Epidermal melanocyte (primary cell): ENCODE results near the gene HOXA3.
A peak's percentile ranks its signal among the peaks of the same experiment; 100 is the strongest.

ENCODE experiments used
- DNase-seq: peaks from one replicate; pipeline ENCODE4 v3.0.0; 2011; ENCODE audit warnings: low spot score; ENCODE audit not compliant: insufficient read length

The HOXA3 gene

DNA sequence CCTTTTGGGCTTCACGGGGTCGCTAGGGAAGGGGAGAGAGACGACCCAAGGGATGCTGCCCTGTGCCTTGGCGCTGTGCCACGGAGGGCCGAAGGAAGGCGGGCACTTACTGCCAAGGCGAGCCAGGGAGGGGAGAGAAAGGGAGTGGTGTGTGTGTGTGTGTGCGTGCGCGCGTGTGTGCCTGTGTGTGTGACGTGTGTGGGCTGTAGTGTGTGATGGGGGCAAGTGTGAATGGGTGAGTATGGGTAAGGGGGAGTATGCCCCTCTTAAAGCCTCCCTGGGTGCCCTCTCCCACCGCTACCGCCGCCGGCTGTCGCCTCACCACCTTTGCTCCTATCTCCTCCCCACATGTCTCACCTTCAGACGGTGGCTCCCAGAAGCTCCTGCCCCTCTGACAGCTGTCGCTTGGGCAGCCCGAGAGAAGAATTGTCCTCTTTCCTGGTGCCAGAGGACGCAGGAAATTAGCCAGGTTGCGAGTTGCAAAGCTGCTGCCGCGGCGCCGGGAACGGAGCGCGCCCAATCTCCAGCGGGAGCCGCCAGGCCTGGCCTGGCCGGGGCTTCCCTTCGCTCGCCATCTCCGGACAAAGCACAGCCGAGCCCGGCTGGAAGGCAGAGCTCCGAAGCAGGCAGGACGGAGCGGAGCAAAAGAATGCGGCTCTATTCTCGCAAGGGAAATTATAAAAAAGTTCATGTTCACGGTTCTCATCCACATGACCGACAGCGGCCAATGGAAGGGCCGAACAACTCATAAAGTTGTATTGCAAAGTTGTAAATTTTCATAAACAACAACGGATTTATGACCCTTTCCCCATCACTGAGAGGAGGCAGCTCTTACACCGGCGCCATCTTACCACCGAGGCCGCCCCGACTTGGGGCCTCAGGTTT is at the start of gene HOXA3:
Gene HOXA3, minus strand, starts transcription at position 653 of the 885 bp plus-strand sequence. CDS start 41,943 bp downstream, outside the sequence.
- peak; percentile 87 for DNase-seq

DNA sequence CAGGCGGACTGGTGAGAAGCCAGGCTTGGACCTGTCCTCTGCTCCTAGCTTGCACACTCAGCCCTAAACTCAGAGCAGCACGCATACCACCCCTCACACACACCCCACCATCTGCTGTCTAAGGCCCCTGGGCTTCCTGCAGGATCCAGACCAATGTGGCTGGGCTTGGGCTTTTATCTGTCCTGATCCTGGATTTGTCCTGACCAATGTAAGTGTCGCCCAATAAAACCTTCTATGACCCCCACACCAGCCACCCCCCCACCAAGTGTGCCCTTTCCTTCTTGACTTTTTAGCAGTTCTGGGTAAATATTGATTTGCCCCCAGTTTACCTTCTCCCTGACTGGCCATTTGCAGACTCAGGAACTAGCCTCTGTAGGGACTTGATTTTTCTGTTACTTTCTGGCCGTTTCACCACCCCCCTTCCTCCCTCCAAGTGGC is 49.2 kb upstream of the HOXA3 start:
- no peak for DNase-seq

DNA sequence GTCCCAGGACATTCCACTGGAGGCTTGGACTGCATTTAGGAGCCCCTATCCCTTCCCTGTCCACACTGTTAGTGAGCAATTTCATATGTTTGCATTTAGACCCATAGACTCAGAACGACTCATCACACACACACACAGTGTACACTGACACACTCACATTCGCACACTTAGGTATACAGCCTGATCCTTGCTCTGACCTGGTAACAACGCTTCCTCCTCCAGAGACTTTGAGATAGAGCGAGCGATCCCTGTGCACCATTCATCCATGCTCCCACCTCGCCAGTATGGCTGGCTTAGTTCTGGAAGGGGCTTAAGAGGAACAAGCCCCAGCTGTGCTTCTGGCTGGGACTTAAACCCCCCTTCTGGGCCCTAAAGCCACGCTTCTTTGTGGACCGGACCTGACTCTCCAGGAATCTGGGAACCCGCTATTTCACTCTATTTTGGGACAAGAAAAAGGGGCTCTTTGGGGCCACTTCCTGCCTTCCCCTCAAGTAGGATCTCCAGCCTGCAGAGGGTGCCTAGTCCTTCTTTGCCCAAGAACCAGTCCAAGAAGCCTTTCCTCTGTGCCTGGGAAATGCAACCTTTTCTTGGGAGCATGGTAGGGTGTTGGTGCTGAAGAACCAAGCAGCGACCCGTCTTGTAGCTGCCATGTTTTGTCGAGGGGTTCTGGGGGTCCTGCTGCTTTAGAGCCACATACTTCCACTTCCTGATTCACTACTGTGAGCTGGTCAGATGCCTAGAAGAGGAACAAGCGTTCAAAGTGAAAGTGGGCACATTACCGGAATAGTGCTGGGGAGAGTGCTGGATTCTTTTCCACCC is 48.6 kb upstream of the HOXA3 start:
- DNase-seq, result no peak

DNA sequence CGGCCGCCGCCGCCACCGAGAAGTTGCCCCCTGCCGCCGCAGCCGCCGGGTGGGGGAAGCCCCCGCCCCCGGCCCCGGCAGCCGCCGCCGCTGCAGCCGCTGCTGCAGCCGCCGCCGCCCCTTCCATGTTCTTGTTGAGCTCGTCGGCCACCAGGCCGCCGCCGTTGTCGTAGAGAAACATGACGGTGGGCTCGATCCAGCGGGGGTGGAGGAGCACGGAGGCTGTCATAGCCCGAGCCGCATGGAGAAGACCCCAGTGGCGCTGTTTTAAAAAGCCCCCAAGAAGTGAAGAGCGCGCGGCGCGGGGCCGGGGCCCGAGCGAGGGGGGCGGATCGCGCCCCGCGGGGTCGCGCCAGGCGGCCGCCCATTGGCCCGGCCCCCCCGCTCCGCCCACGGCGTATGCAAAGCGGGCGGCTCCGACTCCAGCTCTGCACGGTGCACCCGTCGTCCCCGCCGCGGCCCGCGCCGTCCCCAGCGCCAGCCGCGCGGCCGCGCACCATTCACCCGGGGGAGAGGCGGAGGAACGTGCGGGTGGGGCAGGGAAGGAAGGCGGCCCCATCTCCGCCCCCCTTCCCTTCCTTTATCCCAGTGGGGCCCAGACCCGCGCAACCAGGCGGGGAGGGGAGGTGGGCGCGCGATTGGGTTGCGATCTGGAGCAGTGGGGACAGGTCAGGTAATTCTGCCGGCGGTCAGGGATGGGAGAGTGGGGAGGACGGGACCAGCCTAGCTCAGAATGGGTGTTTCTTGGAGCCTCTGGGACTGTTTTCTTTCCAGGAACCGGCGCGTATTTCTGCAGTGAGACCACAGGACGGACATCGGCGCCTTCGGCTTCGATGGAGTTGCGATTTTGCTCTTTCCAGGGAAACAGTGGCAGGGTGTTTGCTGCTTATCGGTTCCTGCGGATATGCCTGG is 47.7 kb upstream of the HOXA3 start, which contains the start of gene HOXA13:
Gene HOXA13, minus strand, starts transcription at position 243 of the 912 bp plus-strand sequence. Its CDS starts 14 bp downstream, at position 229.
- no peak for DNase-seq

DNA sequence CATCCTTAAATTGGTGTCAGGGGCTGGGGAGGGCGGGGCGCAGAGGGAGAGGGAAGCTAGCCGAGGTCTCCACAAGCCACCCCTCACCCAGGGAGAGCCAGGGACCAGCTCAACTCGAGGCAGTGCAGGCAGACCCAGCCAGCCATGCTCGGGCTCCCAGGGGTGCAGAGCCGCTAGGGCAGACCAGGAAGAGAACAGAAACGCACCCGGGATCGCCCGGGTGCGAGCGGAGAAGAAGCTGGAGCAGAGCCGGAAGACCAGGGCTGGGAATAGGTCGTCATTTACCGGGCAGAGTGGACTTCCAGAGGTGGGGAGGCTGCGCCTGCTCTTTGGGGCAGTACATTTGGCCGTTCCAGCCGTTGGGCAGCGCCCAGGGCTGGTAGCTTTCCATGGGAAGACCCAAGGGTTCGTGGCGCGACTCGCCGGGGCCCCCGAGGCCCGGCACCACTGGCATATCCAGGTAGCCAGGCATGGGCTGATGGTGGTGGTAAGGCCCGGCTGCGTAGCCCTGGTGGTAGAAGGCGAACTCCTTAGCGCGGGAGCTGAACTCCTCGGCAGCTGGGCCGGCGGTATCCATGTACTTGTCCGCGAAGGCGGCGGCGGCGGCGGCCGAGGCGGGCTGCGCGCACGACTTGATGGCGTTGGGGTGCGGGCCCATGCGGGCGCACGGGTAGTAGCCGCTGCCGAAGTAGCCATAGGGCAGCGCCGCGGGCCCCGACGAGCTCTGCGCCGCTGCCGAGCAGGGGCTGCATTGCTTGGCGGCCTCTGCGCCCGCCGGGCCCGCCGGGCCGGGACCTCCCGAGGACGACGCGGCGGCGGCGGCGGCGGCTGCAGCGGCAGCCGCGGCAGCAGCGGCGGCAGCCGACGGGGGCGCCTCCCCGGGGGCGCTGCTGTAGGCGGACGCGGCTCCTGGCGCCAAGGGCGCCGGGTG is 46.8 kb upstream of the HOXA3 start:
- no peak for DNase-seq

DNA sequence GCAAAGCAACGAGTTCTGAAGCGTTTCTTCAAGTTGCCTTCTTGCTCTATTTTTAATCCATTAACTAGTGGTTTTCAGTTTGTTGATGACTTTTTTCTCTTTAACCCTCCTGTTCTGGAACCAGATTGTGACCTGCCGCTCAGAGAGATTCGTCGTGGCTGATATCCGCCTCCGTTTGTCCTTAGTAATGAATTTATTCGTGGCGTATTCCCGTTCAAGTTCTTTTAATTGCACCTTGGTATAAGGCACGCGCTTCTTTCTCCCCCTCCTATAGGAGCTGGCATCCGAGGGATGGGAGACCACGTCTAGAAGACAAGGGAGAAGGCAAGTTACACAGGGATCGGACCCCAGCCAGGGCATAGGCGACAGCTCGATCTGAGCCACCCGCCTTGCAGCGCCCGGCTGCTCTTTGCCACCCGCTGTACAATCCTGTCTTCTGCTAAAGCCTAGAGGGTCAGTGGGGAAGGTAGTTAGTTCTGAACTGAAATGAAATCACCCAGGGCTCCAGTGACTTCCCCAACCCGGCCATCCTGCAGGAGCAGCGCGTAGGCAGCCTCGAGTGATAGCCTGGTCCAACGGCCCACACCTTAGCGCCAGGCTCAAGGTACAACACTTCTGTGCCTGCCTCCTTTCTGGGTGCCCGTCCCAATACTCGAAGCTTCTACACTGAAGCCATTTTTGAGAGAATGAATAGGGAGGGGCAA is 45.9 kb upstream of the HOXA3 start:
- no peak for DNase-seq

DNA sequence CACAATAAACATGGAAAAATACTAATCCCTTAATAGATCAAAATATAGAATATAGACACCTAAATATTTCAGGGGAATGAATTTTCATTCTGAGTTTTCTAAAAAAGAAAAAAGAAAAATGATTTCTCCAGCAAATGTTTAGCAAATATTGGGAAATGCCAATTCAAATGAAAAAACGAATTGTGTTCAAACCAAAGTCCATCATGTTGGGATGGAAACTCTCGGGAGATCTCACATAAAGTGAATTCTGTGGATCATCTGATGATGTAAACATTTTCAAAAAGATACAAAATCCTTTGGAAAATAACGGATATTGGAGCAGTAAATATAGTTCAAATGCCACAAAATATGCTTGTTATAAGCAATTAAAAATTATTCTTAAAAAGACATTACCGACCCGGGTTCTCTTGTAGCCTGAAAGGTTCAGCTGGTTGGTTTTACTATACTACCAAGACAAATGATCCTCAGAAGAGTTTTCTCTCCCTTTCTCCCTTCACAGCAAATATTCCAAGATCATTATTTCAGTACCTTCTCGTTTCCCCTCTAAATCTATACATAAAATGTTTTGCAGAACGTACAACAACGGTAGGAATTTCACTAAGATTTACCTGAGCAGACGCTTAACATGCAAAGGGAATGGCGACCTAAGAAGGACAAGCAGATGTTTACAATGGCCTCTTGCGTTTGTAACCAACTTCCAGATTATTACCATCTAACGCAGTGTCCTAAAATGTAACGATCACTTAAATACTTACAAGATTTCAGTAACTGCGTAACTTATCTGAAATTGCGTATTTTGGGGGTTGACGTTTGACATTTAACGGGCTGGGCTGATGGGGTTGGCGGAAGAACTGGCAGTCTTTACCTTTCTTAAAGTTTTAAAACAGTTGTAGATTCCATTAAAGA is 45.0 kb upstream of the HOXA3 start:
- DNase-seq, result no peak

DNA sequence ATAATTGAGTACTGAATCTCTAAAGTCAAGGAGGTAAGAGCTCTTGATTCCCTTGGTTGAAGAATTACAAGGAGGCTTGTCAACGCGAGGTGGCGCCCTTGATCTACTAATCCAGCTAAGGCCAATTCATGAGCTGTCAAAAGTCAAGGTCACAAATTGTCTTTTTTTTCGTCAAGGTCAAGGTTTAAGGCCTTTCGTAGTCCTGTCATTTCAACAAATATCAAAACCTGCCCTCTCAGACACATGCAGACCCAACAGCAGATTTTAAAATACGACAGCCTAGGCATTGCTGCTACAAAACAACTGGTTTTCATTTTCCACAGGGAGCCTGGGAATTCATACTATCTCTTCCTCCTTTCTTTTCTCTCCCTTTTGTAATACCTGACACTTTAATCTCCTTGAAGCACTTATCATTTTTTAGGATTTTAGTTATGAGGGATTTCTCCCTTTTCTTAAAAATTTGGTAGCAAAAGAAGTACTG is 43.9 kb upstream of the HOXA3 start:
- peak; percentile 89 for DNase-seq

DNA sequence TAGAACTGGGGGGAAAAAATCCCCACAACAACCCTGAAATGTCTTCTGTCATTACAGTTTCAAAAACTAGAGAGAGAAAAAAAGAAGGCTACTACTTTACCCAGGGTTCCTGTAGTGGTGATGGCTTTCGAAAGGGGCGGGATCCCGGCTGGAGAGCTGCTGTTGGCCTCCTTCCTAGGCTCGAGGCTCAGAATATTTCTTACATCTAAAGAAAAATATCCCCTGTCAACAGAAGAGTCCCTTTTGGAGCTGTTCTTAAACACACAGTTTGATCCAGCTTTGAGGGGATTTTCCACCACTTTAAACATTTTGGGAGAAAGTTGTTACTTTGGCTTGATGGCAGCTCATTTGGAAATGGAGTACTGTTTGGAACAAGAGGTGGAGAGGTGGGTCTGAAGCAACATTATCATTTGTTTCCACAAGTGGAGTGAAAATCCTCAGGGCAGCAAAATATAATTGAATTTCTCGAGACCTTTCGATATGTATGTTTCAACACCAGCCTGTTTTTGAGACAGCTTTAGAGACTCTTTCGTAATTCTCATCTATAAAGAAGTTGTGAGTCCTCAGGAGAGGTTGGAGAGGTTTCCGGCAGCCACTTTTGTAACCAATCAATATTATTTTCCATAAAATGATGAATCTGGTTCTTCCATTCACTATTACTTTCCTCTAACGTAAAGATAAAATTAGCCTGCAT is 42.5 kb upstream of the HOXA3 start:
- no peak for DNase-seq

DNA sequence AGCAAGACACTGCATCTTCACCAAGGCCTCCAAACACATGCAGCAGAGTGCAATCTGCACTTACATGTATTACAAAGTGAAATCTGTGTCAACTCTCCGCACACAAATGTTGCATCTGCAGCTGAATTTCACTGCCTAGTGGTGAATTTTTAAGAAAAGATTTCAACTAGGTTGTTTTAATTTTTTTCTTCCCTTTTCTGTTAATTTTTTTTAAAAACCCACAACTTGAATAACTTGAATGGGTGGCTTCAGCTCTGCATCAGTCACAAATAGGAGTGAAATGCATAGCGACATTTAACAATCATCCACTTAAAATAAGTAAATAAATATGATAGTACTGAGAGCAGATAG is 41.6 kb upstream of the HOXA3 start:
- DNase-seq, result no peak

DNA sequence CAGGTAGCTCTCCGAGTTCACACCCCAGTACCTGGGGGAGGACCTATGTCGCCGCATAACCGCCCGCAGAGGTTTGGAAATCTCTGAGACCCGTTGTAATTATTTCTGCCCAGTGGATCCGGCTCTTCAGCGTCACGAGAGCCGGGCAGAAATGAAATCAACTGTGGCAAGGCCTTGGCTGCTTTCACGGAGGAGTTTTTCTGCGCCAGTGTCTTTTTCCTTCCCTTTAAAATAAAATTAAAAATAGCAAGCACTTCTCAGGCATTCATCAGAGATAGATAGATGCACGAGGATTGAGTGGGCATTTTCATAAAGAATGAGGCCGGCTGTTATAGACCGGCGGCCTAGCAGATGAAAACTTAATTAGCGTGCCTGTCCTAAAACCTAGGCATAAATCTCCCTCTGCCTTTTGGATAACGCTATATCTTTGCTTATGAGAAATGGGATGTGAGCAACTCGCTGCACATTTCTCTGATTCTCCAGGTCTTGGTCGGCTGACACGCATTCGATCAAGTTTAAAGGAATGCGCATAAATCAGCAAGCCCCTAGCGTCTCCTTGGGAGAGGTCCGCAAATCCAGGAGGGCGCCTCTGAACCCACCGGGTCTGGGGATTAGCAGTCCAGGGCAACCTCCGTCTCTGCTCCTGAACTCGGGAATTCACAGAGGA is 41.1 kb upstream of the HOXA3 start:
- DNase-seq, result no peak

DNA sequence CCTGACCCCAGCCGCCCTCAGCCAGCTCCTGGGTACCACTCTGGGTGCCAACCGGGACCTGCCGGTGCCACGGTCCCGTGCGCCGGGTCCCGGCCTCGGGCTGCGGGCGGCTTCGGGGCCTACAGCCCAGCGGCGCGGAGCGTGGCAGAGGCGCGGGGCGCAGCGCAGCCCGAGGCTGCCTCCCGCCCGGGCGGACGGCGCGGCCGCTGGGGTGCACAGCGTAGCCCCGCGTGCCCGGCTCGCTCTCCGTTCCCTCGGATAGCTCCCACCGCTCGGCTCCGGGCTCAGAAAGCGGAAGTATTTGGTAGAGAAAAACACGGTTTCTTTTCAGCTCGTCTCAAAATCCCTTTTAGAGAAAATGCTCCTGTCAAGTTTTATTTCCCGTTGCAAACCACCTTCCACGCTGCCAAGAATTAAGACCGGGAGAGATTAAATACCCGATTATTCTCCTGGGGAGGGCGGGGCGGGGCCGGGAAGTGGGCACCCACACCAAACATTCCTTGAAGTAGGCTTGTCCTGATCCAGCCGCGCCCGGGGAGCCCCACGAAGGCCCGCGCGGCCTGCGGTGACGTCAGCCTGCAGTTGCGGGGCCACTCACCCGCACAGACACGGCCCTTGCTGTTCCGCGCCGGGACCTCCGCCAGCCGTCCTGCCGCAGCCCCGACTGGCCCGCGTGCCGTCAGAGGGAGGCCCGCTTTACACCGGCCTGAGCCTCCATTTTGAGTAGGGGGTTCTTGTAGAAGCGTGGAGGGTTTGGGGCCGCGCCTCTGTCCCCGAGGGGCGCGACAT is 40.4 kb upstream of the HOXA3 start:
- no peak for DNase-seq

DNA sequence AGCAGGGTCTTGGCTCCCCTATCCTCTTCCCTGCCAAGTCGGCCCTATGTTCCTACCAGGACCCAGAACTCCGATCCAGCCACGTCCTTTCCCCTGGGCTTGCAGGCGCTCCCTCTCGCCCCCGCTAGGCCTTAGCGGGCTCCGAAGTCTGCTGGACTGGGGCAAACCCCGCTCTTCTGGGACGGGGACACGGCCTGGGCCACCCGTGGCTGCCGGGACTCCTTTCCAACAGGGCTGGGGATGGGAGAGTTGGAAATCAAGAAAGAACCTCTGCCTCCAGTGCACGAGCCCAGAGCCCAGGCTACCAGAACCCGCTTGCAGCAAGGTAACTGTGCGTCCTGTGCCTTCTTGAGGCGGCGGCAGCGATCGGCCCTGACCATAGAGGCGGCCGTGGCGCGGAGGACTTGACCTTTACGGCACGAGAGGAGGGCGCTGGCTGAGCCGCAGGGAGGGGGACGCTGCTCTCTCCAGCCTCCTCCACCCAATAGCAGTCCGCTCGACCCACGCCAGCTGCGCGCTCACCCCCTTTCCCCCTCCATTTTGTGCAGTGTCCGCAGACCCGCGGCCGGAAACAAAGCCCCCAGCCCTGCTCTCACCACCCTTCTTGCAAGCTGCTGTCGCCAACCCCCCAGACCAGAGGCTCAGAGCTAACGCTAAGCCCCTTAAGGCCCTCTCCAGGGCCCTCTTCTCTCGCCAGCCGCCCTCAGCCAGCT is 39.6 kb upstream of the HOXA3 start:
- DNase-seq, result no peak

DNA sequence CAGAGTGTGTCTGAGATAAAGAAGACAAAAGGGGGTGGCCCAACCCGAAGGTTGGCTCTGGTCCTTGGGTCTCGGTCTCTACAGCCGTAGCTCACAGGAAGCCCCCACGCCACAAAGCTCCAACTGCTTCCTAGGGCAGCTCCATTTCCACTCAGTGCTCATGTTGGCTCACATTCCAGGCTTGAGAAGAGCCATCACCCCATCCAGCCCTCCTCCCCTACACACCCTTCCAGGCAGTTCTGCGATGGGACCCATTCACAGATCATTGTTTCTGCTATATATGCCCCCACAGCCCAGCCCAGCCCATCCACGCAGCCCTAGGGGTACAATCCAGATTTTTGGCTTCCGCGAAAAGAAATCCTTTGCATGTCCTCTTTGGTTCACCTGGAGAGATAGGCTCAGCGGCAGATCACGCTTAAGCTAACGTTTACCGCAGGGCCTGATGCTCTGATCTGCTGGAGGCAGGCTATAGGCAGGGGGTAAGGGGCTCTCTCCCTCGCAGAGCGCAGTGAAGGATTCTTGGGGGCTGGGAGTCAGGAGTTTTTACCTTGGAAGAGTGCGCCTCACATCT is 38.9 kb upstream of the HOXA3 start:
- DNase-seq, result no peak

DNA sequence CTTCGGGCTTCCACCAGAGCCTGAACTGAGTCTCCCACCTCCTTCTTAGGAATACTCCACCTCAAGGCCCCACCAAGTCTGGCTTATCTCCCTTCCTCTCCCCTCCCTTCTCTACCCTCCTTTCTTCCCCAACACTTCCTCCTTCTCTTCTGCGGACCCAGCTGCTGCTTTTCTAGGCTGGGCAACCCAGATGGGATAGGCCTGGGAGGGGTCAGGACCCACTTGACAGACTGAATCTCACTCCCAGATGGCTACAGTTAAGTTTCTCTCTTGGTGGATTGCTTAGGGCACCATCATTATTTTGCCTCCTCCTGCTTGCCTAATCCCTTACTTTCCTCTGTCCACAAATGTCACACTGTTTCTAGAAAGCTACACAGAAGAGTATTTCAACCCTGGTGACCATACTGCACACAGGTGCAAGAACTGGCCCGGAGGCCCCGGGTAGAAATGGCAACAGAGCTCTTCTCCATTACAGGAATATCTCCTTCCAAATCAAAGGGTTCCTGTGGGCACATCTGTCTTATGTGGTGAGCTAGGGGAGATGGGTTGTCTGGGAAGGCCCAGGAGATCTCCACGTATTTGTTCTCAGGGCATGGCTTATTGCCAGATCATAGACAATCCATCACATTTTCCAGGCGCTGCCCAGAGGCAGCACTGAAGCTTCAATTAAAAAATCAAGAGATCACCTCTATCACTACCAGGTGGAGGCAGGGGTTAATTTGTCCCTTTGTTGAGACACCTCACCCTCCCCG is 37.8 kb upstream of the HOXA3 start:
- no peak for DNase-seq
